ENCODE results near the gene GPR18. TPM values are rescaled to one million over a fixed set of nuclear protein-coding genes. Genes with fewer than 3 reads are reported as not detected.

The GPR18 gene
- total and polyA plus RNA-seq, 9 of the 15 experiments (the other 6 are each of a cell fraction or from before 2014, with no cell fraction given) = 0.75 TPM; not detected in 8

DNA sequence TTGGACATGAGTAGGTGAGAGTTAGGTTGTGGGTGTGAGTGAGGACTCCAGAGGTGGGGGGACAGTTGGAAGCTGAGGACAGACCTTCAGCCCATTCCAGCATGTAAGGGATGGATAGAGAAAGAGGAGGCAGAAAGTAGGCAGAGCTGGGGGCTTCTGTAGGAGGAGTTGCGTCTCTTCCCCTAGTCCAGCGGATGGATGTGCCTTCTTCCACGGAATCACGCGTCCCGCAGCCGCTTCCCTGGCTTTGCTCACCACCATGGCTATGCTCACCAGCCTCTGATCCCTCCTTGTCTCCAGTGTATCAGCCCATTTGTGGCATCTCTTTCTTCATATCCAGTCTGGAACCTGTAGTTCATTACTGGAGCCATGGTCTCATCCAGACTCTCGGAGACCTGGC lies 52.0 kb downstream of the GPR18 start (continued):
- TF ChIP-seq GABPA (tag; conservative IDR thresholded peaks at IDR 0.05; ENCODE audit: low read depth) = no peak
- TF ChIP-seq SRSF3 (IDR thresholded peaks at IDR 0.05; ENCODE audit: insufficient read depth, low read length) = no peak
- TF ChIP-seq ZNF146 (CRISPR knock-in tag; IDR thresholded peaks at IDR 0.05; ENCODE audit: unreplicated experiment) = no peak
- no peak for TF ChIP-seq ZNF121 (CRISPR knock-in tag; conservative IDR thresholded peaks at IDR 0.05)
- TF ChIP-seq HDAC2 (IDR thresholded peaks at IDR 0.05) = no peak
- TF ChIP-seq ZNF41 (CRISPR knock-in tag; conservative IDR thresholded peaks at IDR 0.05) = no peak
- TF ChIP-seq, protein P1, sequence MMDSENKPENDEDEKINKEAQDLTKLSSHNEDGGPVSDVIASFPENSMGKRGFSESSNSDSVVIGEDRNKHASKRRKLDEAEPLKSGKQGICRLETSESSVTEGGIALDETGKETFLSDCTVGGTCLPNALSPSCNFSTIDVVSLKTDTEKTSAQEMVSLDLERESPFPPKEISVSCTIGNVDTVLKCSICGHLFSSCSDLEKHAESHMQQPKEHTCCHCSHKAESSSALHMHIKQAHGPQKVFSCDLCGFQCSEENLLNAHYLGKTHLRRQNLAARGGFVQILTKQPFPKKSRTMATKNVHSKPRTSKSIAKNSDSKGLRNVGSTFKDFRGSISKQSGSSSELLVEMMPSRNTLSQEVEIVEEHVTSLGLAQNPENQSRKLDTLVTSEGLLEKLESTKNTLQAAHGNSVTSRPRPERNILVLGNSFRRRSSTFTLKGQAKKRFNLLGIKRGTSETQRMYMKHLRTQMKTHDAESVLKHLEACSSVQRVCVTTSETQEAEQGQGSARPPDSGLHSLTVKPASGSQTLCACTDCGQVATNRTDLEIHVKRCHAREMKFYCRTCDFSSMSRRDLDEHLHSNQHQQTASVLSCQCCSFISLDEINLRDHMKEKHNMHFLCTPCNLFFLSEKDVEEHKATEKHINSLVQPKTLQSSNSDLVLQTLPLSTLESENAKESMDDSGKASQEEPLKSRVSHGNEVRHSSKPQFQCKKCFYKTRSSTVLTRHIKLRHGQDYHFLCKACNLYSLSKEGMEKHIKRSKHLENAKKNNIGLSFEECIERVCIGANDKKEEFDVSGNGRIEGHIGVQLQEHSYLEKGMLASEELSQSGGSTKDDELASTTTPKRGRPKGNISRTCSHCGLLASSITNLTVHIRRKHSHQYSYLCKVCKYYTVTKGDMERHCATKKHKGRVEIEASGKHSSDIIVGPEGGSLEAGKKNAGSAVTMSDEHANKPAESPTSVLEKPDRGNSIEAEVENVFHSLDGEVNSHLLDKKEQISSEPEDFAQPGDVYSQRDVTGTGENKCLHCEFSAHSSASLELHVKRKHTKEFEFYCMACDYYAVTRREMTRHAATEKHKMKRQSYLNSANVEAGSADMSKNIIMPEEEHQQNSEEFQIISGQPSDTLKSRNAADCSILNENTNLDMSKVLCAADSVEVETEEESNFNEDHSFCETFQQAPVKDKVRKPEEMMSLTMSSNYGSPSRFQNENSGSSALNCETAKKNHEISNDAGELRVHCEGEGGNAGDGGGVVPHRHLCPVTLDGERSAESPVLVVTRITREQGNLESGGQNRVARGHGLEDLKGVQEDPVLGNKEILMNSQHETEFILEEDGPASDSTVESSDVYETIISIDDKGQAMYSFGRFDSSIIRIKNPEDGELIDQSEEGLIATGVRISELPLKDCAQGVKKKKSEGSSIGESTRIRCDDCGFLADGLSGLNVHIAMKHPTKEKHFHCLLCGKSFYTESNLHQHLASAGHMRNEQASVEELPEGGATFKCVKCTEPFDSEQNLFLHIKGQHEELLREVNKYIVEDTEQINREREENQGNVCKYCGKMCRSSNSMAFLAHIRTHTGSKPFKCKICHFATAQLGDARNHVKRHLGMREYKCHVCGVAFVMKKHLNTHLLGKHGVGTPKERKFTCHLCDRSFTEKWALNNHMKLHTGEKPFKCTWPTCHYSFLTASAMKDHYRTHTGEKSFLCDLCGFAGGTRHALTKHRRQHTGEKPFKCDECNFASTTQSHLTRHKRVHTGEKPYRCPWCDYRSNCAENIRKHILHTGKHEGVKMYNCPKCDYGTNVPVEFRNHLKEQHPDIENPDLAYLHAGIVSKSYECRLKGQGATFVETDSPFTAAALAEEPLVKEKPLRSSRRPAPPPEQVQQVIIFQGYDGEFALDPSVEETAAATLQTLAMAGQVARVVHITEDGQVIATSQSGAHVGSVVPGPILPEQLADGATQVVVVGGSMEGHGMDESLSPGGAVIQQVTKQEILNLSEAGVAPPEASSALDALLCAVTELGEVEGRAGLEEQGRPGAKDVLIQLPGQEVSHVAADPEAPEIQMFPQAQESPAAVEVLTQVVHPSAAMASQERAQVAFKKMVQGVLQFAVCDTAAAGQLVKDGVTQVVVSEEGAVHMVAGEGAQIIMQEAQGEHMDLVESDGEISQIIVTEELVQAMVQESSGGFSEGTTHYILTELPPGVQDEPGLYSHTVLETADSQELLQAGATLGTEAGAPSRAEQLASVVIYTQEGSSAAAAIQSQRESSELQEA (IDR thresholded peaks at IDR 0.05; ENCODE audit: low read depth) = no peak
- TF ChIP-seq MYNN (IDR thresholded peaks at IDR 0.05) = no peak
- TF ChIP-seq MYNN (CRISPR knock-in tag; IDR thresholded peaks at IDR 0.05) = no peak
- TF ChIP-seq, protein P2, sequence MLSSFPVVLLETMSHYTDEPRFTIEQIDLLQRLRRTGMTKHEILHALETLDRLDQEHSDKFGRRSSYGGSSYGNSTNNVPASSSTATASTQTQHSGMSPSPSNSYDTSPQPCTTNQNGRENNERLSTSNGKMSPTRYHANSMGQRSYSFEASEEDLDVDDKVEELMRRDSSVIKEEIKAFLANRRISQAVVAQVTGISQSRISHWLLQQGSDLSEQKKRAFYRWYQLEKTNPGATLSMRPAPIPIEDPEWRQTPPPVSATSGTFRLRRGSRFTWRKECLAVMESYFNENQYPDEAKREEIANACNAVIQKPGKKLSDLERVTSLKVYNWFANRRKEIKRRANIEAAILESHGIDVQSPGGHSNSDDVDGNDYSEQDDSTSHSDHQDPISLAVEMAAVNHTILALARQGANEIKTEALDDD (IDR thresholded peaks at IDR 0.05) = no peak
